ENCODE data around the gene CCDC30. TPM values are rescaled to one million over a fixed set of nuclear protein-coding genes. Genes with fewer than 3 reads are reported as not detected.

CCDC30 gene
- total and polyA plus RNA-seq, 10 of the 15 experiments (the other 5 are each of a cell fraction or from before 2014, with no cell fraction given), result 0.46 to 1.8 (median 1.0) TPM

DNA sequence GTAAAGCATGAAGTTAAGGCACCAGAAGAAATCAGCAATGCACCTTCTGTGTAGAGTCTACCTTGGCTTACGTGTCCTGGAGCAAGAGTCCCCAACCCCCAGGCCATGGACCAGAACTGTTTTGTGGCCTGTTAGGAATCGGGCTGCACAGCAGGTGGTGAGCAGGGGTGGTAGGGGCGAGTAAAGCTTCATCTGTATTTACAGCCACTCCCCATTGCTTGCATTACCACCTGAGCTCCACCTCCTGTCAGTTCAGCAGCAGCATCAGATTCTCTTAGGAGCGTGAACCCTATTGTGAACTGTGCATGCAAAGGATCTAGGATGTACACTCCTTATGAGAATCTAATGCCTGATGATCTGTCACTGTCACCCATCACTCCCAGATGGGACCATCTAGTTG is 28.7 kb upstream of the CCDC30 start:
- Histone ChIP-seq H2AFZ (ENCODE audit: control insufficient read depth, low read depth, low read length) (no peak overlapping the region), H4K20me1 (ENCODE audit: control insufficient read depth, insufficient read depth) (peaks cover 3% of the 10 kb centered on the region; the same call in 1 of the 2 replicates), H3K27ac (ENCODE audit: control insufficient read depth, insufficient read depth) (no peak overlapping the region), H3K9me3 (replicated peaks; ENCODE audit: control insufficient read depth, insufficient read depth, low read length) (no peaks in the 10 kb centered on the region), H3K4me1 (ENCODE audit: control insufficient read depth, insufficient read depth, low read length) (no peaks in the 10 kb centered on the region), H3K4me3 (no peak overlapping the region), H3K4me2 (ENCODE audit: control insufficient read depth, insufficient read depth) (no peak overlapping the region), H3K79me2 (ENCODE audit: control insufficient read depth, insufficient read depth, low read length) (no peaks in the 10 kb centered on the region), H3K36me3 (ENCODE audit: control insufficient read depth in 2 of 2, insufficient read depth in 2 of 2, low read length in 1 of 2) (no peaks in the 10 kb centered on the region), H3K9ac (ENCODE audit: control insufficient read depth, insufficient read depth, low read length) (no peak overlapping the region), H3K27me3 (replicated peaks in 1 of 2; ENCODE audit: control insufficient read depth in 2 of 2, insufficient read depth in 2 of 2, low read length in 1 of 2) (no peaks in the 10 kb centered on the region)
- FAIRE-seq, result no peak
- CTCF ChIA-PET, result interaction anchor here (1.2 kb wide), 1 partner anchor 49 kb away, joined by 3 read pairs; no protein-coding TSS in a partner anchor
- intact Hi-C loops (cut with micrococcal nuclease; ENCODE audit: unreplicated experiment), result no loop called here
- RAD21 ChIA-PET (ENCODE audit: unreplicated experiment), result no interaction called here
- no TSS peak for BruUV-seq (replicated peaks)
- in situ Hi-C loops (cut with MboI), result no loop called here
- 39% methylated on average over 4 of the region's 4 CpGs for WGBS (ENCODE audit: insufficient coverage, insufficient replicate concordance, low lambda C conversion rate, missing lambda C conversion rate)
- TF ChIP-seq POLR2AphosphoS5 (IDR thresholded peaks at IDR 0.05; ENCODE audit: low read length), result no peak
- TF ChIP-seq ESRRA (IDR thresholded peaks at IDR 0.05; ENCODE audit: low read length), result no peak
- TF ChIP-seq, protein P1, sequence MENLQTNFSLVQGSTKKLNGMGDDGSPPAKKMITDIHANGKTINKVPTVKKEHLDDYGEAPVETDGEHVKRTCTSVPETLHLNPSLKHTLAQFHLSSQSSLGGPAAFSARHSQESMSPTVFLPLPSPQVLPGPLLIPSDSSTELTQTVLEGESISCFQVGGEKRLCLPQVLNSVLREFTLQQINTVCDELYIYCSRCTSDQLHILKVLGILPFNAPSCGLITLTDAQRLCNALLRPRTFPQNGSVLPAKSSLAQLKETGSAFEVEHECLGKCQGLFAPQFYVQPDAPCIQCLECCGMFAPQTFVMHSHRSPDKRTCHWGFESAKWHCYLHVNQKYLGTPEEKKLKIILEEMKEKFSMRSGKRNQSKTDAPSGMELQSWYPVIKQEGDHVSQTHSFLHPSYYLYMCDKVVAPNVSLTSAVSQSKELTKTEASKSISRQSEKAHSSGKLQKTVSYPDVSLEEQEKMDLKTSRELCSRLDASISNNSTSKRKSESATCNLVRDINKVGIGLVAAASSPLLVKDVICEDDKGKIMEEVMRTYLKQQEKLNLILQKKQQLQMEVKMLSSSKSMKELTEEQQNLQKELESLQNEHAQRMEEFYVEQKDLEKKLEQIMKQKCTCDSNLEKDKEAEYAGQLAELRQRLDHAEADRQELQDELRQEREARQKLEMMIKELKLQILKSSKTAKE (IDR thresholded peaks at IDR 0.05; ENCODE audit: low read depth, poor library complexity, severe bottlenecking), result no peak
- no peak for TF ChIP-seq CHD2 (IDR thresholded peaks at IDR 0.05; ENCODE audit: borderline replicate concordance, low read depth, low read length)
- TF ChIP-seq GABPA (IDR thresholded peaks at IDR 0.05; ENCODE audit: low read depth), result no peak
- TF ChIP-seq, protein P2, sequence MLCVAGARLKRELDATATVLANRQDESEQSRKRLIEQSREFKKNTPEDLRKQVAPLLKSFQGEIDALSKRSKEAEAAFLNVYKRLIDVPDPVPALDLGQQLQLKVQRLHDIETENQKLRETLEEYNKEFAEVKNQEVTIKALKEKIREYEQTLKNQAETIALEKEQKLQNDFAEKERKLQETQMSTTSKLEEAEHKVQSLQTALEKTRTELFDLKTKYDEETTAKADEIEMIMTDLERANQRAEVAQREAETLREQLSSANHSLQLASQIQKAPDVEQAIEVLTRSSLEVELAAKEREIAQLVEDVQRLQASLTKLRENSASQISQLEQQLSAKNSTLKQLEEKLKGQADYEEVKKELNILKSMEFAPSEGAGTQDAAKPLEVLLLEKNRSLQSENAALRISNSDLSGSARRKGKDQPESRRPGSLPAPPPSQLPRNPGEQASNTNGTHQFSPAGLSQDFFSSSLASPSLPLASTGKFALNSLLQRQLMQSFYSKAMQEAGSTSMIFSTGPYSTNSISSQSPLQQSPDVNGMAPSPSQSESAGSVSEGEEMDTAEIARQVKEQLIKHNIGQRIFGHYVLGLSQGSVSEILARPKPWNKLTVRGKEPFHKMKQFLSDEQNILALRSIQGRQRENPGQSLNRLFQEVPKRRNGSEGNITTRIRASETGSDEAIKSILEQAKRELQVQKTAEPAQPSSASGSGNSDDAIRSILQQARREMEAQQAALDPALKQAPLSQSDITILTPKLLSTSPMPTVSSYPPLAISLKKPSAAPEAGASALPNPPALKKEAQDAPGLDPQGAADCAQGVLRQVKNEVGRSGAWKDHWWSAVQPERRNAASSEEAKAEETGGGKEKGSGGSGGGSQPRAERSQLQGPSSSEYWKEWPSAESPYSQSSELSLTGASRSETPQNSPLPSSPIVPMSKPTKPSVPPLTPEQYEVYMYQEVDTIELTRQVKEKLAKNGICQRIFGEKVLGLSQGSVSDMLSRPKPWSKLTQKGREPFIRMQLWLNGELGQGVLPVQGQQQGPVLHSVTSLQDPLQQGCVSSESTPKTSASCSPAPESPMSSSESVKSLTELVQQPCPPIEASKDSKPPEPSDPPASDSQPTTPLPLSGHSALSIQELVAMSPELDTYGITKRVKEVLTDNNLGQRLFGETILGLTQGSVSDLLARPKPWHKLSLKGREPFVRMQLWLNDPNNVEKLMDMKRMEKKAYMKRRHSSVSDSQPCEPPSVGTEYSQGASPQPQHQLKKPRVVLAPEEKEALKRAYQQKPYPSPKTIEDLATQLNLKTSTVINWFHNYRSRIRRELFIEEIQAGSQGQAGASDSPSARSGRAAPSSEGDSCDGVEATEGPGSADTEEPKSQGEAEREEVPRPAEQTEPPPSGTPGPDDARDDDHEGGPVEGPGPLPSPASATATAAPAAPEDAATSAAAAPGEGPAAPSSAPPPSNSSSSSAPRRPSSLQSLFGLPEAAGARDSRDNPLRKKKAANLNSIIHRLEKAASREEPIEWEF (IDR thresholded peaks at IDR 0.05; ENCODE audit: insufficient replicate concordance, low read depth, low read length), result no peak
- DNase-seq (ENCODE audit: low read depth, low spot score), result no peak
- POLR2A ChIA-PET, result no interaction called here
- SMC1A ChIA-PET (ENCODE audit: uncharacterized antibody, unreplicated experiment), result interaction anchor here (0.9 kb wide), 1 partner anchor 11 kb away, joined by 4 read pairs; no protein-coding TSS in a partner anchor
- no peak for ATAC-seq

Data from GM12878 (cell line).